HG03196 (cell line): ENCODE measurements around the gene IER3.

Experiments
- ATAC-seq: cut with Tn5 transposase; IDR thresholded peaks from one replicate; pipeline ENCODE4 v1.9.1; 2021; ENCODE audit not compliant: unreplicated experiment

Gene IER3

DNA sequence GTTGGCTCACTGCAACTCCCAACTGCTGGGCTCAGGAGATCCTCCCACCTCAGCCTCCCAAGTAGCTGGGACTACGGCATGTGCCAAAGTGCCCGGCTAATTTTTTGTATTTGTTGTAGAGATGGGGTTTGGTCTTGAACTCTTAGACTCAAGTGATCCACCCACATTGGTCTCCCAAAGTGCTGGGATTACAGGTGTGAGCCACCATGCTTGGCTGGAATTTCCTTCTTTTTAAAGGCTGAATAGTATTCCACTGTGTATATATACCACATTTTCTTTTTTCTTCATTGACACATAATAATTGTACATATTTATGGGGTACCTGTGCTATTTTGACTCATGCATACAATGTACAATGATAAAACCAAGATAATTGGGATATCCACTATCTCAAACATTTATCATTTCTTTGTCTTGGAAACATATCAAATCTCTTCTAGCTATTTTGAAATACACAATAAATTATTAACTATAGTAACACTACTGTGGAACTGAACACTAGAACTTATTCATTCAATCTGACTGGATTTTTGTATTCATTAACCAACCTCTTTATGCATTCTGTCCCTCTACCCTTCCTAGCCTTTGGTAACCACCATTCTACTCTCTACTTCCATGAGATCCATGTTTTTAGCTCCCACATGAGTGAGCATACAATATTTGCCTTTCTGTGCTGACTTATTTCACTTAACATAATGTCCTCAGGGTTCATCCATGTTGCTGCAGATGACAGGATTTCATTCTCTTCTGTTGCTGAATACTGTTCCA, 35.1 kb downstream of the IER3 start:
- no peak for ATAC-seq

DNA sequence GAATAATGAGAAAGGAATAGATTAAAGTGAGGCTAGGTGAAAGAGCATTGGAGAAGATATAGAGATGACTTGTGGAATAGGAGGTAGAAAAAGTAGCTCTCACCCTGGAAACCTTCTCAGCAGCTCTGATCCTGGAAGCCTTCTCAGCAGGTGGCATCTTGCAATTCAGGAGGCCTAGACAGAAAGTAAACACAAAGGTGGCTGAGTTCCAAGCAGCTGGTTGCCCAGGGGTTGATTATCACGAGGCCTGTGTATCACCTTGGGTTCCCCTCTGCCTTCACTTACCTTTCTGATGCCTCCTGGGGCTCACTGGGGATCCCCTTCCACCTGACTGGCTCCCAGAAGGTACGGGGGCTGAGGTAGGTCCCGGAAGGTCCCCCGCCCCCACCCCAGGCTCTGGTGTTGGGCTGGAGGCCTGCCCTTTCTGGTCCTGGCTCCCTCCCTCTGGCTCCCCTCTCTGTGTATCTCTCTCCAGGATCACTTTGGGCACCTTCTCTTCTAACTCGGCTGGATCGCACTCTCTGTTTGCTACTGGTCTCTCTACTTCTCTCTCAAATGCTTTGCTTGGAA, 37.0 kb downstream of the IER3 start:
- ATAC-seq = no peak

DNA sequence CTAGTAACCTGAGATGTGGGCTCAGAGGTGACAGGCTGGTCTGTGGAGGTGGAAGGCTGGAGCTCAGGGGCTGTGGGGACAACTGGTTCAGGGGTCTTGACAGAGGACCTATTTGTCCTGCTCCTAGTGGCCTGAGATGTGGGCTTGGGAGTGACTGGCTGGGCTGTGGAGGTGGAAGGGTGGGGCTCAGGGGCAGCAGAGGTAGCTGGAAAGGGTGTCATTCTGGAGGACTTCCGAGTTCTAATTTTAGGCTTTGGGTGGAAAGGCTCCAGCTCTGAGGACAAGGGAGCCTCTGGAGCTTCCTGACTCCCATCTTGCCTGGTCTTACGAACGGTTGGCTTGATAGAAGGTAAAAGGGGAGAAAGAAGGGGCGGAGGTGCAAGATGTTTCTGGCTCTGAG, 38.7 kb downstream of the IER3 start:
- ATAC-seq = no peak

DNA sequence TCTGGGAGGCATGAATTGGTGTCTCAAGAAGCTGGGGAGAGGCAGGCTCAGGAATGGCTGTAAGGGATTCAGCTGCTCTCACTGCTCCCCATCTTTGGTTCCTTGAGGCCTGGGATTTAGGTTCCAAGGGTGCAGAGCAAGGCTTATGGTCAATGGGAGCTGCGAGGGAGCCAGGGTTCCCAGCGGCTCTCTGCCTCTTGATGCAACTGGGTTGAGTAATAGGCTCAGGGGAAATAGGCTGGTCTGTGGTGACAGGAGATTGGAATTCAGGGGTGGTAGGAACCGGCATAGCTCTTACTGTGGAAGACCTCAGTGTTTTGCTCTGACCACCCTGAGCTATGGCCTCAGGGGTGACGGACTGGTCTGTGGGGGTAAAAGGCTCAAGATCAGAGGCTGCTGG, 40.5 kb downstream of the IER3 start:
- ATAC-seq = no peak

DNA sequence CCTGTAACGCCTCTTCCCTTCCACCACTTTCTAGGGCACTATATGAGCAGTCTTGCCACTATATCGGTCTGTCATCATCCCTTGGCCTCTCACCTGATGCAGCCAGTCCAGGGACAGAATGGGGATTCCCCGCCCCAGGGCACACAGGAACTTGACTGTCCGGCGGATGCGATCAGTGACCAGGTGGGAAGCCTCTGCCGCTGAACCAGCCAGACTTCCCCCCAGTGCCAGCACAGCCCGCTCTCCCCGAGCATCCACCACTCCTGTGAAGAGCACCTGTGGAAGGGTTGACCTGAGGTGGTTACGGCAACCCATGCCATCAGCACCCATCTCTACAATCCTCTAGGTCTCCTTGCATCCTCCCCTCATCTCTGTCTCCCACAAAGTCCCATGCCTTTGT, 41.3 kb downstream of the IER3 start:
- ATAC-seq = no peak

DNA sequence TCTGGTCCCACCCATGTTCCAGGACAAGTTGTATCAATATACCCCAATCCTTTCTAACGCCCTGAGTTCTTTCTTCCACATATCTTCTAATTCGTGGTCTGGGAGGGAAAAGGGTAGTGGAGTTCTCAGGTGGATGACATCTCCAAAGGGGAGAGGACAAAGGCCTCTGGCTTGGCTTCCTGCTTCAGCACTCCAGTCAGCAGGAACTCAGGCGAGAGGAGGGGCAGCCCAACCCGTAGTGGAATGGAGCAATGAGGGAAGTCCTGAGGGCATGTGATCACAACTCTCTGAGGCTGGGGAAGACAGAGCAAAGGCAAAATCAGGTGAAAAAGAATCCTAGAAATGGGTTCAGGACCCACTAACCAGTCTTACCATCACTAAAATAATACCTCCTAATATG, 44.0 kb downstream of the IER3 start:
- ATAC-seq = no peak

DNA sequence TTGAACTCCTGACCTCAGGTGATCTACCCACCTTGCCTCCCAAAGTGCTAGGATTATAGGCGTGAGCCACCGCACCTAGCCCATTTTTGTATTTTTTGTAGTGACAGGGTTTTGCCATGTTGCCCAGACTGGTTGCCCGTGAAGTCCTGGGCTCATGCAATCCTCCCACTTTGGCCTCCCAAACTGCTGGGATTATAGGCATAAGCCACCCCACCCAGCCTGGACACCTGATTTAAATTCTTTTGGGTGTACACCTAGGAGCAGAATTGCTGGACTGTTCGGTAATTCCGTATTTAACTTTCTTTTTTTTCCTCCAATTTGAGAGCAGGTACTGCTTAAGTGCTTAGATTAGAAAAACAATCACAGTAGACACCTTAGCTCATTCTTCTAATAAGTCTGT, 47.9 kb downstream of the IER3 start:
- ATAC-seq = no peak
